ENCODE data around the gene OR1J4.

DNA sequence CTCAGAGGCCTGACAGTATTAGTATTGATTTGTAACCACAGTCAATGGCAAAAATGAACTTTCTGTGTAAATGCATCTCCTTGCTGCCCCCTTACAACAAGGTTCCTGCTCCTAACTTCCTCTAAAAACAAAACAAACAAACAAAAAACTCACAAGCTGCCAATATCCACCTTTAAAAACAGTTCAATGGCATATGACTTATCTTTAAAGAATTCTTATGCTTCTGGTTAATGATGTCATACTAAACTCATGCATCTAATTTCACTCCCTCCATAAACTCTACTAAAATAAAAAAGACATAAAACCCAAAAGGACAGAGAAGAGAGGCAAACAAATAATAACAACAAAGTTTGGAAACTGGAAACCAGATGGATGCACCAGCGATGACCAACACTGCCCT is 17.2 kb downstream of the OR1J4 start:
- TF ChIP-seq, protein P1, sequence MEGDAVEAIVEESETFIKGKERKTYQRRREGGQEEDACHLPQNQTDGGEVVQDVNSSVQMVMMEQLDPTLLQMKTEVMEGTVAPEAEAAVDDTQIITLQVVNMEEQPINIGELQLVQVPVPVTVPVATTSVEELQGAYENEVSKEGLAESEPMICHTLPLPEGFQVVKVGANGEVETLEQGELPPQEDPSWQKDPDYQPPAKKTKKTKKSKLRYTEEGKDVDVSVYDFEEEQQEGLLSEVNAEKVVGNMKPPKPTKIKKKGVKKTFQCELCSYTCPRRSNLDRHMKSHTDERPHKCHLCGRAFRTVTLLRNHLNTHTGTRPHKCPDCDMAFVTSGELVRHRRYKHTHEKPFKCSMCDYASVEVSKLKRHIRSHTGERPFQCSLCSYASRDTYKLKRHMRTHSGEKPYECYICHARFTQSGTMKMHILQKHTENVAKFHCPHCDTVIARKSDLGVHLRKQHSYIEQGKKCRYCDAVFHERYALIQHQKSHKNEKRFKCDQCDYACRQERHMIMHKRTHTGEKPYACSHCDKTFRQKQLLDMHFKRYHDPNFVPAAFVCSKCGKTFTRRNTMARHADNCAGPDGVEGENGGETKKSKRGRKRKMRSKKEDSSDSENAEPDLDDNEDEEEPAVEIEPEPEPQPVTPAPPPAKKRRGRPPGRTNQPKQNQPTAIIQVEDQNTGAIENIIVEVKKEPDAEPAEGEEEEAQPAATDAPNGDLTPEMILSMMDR (IDR thresholded peaks at IDR 0.05; ENCODE audit: low read depth, low read length, missing input control) = no peak
- TF ChIP-seq RAD21 (IDR thresholded peaks at IDR 0.05) = no peak
- TF ChIP-seq, protein P2, sequence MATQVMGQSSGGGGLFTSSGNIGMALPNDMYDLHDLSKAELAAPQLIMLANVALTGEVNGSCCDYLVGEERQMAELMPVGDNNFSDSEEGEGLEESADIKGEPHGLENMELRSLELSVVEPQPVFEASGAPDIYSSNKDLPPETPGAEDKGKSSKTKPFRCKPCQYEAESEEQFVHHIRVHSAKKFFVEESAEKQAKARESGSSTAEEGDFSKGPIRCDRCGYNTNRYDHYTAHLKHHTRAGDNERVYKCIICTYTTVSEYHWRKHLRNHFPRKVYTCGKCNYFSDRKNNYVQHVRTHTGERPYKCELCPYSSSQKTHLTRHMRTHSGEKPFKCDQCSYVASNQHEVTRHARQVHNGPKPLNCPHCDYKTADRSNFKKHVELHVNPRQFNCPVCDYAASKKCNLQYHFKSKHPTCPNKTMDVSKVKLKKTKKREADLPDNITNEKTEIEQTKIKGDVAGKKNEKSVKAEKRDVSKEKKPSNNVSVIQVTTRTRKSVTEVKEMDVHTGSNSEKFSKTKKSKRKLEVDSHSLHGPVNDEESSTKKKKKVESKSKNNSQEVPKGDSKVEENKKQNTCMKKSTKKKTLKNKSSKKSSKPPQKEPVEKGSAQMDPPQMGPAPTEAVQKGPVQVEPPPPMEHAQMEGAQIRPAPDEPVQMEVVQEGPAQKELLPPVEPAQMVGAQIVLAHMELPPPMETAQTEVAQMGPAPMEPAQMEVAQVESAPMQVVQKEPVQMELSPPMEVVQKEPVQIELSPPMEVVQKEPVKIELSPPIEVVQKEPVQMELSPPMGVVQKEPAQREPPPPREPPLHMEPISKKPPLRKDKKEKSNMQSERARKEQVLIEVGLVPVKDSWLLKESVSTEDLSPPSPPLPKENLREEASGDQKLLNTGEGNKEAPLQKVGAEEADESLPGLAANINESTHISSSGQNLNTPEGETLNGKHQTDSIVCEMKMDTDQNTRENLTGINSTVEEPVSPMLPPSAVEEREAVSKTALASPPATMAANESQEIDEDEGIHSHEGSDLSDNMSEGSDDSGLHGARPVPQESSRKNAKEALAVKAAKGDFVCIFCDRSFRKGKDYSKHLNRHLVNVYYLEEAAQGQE (IDR thresholded peaks at IDR 0.05) = no peak
